Hepatocyte (in vitro differentiated cells): Measurements from ENCODE around the gene ZDHHC14.

Experiments used
- EZH2 ChIP-seq: fragments of 200-600 bp; sonication (generic); IDR thresholded peaks from 2 replicates; pipeline ENCODE4 v1.6.1; 2016; ENCODE audit warnings: antibody characterized with exemption, mild to moderate bottlenecking, borderline replicate concordance
- TF ChIP-seq, protein P1 (sequence below): fragments of 200-600 bp; sonication (generic); IDR thresholded peaks from 2 replicates; pipeline ENCODE4 v1.5.1; 2016; ENCODE audit warnings: antibody characterized with exemption, mild to moderate bottlenecking; ENCODE audit not compliant: poor library complexity

DNA sequence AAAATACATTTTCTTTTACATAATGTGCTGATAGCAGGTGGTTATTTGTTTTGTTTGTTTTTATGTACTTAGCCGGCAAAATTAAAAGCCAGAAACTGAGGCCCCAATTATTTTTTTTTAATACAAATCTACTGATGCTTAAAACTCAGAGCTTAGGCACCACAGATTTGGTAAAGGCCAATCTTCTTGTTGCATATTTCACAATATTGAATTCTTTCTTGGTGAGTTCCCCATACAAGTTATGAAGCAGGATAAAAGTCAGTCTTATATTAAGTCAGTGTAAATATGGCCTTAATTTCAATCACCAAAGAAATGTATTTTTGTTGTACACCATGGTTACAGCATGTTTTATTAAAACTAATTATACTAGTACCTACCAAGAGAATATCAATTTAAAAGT lies 16.3 kb upstream of the ZDHHC14 start:
- TF ChIP-seq EZH2: no peak
- TF ChIP-seq, protein P1, sequence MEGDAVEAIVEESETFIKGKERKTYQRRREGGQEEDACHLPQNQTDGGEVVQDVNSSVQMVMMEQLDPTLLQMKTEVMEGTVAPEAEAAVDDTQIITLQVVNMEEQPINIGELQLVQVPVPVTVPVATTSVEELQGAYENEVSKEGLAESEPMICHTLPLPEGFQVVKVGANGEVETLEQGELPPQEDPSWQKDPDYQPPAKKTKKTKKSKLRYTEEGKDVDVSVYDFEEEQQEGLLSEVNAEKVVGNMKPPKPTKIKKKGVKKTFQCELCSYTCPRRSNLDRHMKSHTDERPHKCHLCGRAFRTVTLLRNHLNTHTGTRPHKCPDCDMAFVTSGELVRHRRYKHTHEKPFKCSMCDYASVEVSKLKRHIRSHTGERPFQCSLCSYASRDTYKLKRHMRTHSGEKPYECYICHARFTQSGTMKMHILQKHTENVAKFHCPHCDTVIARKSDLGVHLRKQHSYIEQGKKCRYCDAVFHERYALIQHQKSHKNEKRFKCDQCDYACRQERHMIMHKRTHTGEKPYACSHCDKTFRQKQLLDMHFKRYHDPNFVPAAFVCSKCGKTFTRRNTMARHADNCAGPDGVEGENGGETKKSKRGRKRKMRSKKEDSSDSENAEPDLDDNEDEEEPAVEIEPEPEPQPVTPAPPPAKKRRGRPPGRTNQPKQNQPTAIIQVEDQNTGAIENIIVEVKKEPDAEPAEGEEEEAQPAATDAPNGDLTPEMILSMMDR: no peak
